GM12872 (cell line): Measurements from ENCODE around the gene PIK3R4.

Experiments used
- TF ChIP-seq, protein P1 (sequence below): IDR thresholded peaks from 3 replicates; pipeline ENCODE4 v1.5.1; 2011; ENCODE audit warnings: low read depth, mild to moderate bottlenecking, low read length, moderate library complexity; ENCODE audit not compliant: insufficient read depth

PIK3R4 gene

DNA sequence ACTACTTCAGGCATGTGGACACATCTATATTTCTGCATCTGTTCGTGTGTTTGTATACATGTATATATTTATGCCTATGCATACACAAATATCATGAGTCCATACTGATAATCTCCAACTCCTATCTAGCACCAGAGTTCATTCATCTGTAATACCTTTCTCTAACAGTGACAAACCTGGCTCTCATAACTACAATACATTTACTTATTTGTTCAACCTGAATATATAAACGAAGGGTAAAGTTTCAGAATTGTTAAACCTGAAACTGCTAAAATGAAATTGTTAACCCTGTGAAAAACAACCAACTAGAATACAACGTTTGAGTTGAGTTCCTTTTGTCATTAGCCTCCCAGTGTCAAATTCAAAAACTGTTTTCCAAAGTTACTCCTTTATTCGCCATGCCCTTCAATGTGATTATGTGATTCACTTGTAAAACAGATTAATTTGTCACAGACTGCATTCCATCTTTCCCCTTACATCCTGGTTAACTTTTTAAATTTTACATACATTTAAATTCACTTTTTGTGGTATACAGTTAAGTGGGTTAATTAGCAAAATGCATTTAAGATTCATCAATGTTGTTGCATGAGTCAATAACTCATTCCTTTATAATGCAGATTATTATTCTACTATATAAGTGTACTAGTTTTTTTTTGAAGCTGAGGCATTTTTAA lies 58.5 kb downstream of the PIK3R4 start:
- TF ChIP-seq, protein P1, sequence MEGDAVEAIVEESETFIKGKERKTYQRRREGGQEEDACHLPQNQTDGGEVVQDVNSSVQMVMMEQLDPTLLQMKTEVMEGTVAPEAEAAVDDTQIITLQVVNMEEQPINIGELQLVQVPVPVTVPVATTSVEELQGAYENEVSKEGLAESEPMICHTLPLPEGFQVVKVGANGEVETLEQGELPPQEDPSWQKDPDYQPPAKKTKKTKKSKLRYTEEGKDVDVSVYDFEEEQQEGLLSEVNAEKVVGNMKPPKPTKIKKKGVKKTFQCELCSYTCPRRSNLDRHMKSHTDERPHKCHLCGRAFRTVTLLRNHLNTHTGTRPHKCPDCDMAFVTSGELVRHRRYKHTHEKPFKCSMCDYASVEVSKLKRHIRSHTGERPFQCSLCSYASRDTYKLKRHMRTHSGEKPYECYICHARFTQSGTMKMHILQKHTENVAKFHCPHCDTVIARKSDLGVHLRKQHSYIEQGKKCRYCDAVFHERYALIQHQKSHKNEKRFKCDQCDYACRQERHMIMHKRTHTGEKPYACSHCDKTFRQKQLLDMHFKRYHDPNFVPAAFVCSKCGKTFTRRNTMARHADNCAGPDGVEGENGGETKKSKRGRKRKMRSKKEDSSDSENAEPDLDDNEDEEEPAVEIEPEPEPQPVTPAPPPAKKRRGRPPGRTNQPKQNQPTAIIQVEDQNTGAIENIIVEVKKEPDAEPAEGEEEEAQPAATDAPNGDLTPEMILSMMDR = no peak

DNA sequence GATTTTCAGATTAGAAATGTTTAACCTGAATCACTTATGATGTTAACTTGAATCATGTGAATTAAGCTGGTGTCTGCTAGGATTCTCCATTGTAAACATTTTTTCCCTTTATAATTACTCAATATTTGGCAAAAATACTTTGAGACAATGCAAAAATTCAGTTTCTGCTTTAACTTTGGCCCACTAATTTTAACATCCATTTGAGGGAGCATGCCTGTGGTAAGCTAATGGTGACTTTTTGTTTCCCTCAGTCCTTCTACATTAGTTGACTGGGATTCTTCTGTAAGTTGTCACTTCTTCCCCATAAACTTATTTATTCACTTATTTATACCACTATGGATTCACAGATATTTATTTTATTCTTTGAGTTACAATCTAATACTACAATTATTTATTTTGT lies 59.3 kb downstream of the PIK3R4 start:
- TF ChIP-seq, protein P1 = no peak

DNA sequence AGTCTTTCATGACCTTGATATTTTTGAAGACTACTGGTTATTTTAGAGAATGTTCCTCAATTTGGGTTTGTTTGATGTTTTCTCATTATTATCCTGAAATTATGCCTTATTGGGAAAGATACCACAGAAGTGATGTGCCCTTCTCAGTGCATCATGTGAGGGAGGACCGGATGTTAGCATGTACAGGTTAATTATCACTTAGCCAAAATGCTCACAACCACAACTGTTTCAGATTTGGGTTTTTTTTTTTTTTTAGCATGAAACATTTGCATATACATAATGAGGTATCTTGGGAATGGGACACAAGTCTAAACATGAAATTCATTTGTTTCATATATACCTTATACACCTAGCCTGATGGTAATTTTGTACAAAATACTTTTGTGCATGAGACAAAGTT lies 59.8 kb downstream of the PIK3R4 start:
- TF ChIP-seq, protein P1 = no peak

DNA sequence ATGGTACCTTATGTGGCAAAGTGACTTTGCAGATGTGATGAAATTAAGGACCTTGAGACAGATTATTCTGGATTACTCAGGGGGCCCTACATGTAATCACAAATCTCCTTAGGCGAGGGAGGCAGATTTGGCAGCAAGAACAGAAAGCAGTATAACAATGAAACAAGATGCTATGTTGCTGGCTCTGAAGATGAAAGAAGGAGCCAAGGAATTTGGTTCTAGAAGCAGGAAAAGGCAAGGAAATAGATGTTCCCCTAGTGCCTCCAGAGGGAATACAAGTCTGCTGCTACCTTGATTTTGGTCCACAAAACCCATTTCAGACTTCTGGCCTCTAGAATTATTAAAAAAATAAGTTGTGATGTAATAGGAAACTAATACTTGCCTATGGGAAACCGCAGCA lies 64.5 kb downstream of the PIK3R4 start:
- TF ChIP-seq, protein P1 = no peak

- TF ChIP-seq, protein P1 = no peak
Measured at GRCh38 chr3:130679218-130679617, 67.4 kb downstream of the PIK3R4 start.

- TF ChIP-seq, protein P1 = no peak
Measured at GRCh38 chr3:130677343-130677742, 69.3 kb downstream of the PIK3R4 start.

GRCh38 chr3:130671545-130672312 lies 74.9 kb downstream of the PIK3R4 start:
- TF ChIP-seq, protein P1 = no peak
